Fibroblast of skin of left biceps (primary cell): ENCODE results near the gene TRIM54.
"Not testable (repeated sequence)": the region's sequence is repeated elsewhere in the genome, so short reads cannot be mapped to it uniquely, and the experiment has no call there.

Experiments used
- DNase-seq, 2 experiments: peaks; one replicate each; pipeline ENCODE4 v3.0.0-alpha.2; 2013; ENCODE audit warnings: low read depth in 2 of 2

TRIM54 gene

DNA sequence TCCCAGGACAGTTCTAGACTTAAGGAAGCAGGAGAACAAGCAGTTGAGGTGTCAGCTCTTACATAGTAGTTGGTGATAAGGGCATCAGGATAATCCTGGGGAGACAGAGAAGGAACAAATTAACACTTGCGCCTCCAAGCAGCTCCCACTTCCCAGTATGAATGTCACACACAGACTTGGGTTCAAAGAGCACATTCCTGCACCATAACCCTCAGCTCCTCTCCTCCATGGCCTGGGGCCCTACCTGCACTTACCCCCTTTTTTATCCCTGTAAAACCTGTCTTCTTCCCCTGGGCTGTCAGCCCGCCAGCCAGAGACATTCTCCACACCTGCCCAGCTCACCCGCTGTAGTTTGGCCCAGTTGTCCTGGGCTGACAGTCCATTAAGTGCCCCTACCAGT is 29.9 kb downstream of the TRIM54 start:
- no peak for DNase-seq

- DNase-seq, result no peak
These were observed 31.8 kb downstream of the TRIM54 start for GRCh38 chr2:27313882-27314645.

- no peak for DNase-seq
These were observed 32.5 kb downstream of the TRIM54 start for GRCh38 chr2:27314709-27315108.

GRCh38 chr2:27315122-27315521 is 32.9 kb downstream of the TRIM54 start:
- DNase-seq, result no peak

- no peak for DNase-seq
These were observed 34.6 kb downstream of the TRIM54 start for GRCh38 chr2:27316655-27317412.

GRCh38 chr2:27319839-27320238 is 37.6 kb downstream of the TRIM54 start:
- not testable (repeated sequence) for DNase-seq

DNA sequence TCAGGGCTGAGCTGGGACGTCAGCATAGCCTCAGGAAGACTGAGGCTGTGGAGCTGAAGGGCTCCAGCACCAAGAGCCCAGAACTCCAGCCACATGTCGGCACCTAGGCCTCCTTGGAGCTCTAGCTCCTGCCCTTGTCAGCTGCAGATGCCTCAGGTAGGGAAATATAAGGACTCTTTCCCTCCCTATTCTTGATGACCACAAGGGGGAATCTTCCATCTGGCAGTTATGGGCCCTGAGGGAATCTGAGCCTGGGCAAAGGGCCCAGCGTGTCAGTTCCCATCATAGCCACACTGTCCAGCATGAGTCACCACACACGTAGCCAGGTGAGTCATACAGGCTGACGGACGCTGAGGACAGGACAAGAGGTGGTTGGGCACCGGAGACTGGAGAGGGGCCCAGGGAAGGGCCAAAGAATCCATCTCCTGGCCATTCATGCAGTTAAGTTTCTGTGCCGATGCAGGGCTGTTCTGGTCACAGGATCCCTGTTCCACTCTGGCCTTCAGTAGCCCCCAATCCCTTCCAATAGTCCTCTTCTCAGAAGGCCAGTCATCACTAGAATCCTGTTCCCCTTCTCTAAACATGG is 38.8 kb downstream of the TRIM54 start:
- peak; percentile 88 to 90 for DNase-seq

DNA sequence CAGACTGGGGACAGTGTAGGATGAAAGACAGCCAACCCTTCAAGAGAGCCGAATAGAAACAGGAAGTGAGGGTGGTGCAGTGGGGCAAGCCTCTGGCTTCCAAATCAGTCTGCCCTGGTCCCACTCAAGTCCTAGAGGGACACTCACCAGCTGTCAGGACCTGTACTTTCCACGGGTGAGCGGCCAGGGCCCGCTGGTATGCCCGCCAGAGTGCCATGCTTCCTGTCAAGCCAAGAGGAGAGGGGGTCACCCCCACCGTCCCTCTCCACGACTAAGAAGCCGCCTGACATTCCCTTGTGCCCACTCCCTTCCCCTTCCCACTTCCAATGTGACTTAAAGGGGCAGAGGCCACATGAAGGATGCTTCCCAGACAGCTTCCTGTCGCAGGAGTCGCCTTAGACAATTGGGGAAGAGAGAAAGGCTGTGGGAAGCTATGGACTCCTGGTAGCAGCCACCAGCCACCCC is 40.1 kb downstream of the TRIM54 start:
- no peak for DNase-seq

DNA sequence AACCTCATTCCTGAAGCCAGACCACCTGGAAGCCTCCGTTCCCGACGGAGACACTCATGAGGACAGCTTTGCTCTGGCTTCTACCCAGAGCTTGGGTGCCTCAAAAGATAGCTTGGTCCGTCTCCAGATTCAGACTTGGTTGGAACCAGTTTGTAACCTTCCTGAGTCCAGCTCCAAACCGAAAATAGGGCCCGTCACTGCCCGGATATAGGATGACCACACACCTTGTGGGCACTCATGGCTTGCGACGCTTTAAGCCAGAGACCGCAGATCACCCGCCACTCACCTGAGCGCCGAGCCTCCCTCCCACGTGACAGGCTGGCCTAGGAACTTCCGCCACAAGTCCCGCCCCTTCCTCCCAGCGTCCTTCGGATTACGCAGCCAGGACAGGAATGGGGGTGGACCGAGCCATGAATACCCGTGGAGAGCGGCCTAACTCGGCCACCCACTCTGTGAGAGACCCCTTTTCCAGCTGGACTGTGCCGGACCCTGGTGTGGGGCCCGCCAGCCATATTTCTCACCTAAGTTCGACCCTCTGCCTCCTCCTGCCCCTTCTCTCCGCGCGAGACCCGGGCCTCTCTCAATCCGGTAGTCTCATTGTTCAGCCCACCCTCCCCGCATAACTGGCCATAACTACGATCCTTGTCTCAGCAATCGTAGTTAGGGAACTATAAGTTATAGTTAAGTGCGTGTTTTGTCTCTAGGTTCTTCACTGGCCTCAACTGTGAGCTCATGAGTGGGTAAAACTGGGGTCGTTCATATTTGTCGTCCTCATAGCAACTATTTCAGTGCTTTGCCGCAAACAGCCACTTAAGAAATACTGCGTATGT is 40.8 kb downstream of the TRIM54 start, which contains the start of gene MPV17:
TSS of gene MPV17 (minus strand) at position 332 of the 830 bp plus-strand sequence. CDS start 580 bp downstream, outside the sequence.
- peak; percentile 59 to 62 for DNase-seq

- no peak for DNase-seq
These were observed 41.5 kb downstream of the TRIM54 start for GRCh38 chr2:27323596-27324285.

DNA sequence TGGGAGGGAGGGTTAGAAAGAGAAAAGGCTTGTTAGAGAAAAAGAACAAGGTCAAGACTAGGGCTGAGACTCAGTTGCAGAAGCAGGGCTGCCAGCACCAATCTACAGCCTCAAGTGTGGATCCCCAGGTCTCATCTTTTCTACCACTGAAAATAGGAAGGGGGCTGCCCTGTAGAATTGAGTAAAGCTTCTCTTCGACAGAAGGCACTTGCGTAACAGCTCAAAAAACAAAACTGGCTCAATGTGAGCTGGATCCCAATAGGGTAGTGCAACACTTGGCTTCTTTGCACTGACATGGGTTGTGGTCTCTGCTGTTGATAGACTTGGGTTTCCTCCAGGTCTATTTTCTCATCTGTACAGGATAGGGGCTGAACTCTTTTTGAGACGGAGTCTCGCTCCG is 42.5 kb downstream of the TRIM54 start:
- no peak for DNase-seq

GRCh38 chr2:27335311-27335710 is 53.1 kb downstream of the TRIM54 start:
- no peak for DNase-seq

DNA sequence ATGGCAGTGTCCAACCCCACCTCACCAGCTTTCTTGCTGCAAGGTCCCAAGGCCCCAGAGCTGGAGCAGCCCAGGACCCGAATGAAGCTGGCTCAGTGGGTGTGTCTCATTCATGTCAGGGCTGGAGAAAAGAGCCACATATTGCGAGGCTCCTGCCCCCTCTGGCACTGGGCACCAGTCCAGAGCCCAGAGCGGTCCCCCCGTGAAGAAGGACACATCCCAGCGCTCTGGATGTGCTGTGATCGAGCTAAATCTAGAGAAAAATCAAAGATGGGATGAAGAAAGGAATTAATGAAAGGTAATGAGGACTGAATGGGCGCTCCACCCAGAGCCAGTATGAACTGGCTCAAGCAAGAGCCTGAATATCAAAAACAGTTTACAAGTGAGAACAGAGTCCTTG is 53.9 kb downstream of the TRIM54 start:
- no peak for DNase-seq

DNA sequence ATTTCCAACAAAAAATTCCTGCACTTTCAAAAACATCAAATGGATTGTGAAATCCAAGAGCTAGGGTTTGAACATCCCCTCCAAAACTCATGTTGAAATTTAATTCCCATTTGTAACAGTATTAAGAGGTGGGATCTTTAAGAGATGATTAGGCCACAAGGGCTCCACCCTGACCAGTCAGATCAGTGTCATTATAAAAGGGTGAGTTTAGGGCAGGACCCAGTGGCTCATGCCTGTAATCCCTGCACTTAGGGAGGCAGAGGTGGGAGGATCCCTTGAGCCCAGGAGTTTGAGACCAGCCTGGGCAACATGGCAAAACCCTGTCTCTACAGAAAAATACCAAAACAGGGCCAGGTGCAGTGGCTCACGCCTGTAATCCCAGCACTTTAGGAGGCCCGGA is 65.4 kb downstream of the TRIM54 start:
- DNase-seq, result no peak

DNA sequence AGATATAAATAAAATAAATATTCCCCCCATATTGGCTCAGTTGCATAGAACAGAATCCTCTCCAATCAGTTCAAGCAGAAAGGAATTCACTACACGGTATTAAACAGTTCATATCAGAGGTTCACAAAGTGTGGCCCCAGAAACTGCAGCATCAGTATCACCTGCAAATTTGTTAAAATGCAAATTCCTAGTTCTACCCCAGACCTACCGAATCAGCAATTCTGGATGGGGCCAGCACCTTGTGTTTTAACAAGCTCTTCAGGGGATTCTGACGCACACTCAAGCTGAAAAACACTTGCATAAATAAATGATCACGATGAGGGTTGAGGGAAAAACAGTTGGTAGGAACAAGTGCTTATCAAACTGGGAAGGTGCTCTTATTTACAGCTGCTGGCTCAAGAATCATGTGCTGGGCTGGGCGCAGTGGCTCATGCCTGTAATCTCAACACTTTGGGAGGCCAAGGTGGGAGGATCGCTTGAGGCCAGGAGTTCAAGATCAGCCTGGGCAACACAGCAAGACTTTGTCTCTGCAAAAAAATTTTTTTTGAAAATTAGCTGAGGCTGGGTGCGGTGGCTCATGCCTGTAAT is 68.0 kb downstream of the TRIM54 start:
- no peak for DNase-seq

DNA sequence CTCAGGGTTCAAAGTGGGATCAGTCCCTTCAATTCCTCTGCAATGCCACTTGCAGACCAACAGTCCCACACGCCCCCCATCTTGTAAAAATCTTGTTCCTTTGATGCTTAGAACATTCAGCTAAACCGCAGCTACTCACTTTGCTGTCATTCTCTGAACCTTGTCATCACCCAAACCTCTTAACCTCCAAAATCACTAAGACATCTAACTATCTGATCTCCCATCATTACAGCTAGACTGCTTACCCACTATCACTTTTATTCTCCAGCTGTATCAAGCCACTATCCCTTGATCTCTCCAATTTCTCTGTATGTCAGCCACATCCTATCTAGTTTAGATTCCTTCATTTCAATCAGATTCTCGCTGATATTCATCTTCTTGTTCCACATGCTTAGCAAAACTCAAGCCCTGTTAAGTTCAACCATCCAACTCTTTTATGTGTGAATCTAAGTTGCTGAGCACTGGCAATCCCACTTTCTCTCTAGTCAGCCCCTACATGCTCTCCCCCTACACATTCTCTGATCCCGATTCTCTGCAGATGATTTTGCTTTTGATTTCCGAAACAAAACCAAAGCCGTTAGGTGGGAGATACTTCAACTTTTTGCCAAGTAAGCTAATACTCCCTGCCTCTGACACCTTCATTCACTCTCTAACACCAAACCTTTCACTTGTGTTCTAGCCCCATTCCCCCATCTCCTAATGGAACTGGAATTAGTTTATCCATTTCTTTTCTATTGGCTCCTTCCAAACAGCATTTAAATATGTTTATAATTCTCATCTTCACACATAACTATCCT is 69.8 kb downstream of the TRIM54 start:
- DNase-seq, result no peak

GRCh38 chr2:27353386-27353761 is 71.1 kb downstream of the TRIM54 start:
- DNase-seq, result not testable (repeated sequence)

DNA sequence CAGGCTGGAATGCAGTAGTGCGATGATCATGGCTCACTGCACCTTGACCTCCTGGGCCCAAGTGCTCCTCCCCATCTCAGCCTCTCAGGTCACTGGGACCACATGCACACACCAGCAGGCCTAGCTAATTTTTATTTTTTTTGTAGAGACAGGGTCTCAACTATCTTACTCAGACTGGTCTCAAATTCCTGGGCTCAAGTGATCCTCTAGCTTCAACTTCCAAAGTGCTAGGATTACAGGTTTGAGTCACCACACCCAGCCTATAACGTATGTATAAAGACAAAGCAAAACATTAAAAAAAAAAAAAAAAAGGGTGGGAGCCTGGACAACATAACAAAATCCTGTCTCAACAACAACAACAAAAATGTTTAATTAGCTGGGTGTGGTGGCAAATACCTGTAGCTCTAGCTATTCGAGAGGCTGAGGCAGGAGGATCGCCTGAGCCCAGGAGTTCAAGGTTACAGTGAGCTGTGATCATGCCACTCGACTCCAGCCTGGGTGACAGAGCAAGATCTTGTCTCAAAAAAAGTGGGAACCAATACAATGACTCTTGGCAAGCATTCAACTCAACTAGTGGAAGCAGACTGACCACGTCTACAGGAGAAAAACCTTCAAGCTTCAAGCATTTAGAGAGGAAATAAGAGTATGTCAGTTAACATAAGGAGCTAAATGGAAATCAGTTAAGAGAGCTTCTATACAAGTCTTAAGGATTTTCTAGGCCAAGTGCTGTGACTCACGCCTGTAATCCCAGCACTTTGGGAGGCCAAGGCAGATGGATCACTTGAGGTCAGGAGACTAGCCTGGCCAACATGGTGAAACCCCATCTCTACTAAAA is 71.8 kb downstream of the TRIM54 start:
- no peak for DNase-seq

DNA sequence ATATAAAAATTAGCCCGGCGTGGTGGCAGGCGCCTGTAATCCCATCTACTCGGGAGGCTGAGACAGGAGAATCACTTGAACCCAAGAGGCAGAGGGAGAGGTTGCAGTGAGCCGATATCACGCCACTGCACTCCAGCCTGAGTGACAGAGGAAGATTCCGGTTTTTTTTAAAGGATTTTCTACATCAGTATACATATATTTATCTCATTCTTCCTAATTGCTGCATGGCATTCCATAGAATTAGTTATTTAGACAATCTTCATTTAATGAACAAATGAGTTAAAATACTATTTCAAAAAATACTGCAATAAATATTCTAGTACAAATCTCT is 72.3 kb downstream of the TRIM54 start:
- DNase-seq, result no peak
